Measurements from ENCODE around the gene GALNTL6.
"Not testable (repeated sequence)": the region's sequence is repeated elsewhere in the genome, so short reads cannot be mapped to it uniquely, and the experiment has no call there.

The GALNTL6 gene

DNA sequence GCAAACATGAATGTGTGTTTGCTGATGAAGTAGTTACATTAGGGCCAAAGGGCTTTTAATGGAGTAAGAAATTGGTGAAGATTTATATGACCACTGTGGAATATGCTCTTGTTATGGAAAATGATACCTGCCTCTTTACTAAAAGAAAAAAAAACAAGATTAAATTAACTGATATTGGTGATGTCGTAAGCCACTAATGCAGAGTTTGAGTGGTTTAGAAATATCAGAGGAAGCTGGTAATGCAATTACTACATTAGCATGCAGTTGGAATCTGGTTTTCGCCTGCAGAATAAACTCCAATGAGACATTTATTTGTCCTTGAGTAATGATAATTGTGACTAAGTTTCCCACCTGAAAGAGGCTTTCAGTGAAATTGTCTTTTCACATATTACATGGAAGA lies 597.9 kb downstream of the GALNTL6 start:
- DNase-seq, result no peak

- peak; percentile 42 for DNase-seq
Observed at GRCh38 chr4:172412851-172413580, 599.8 kb downstream of the GALNTL6 start.

- DNase-seq, result not testable (repeated sequence)
Observed at GRCh38 chr4:172428979-172429378, 615.8 kb downstream of the GALNTL6 start.

DNA sequence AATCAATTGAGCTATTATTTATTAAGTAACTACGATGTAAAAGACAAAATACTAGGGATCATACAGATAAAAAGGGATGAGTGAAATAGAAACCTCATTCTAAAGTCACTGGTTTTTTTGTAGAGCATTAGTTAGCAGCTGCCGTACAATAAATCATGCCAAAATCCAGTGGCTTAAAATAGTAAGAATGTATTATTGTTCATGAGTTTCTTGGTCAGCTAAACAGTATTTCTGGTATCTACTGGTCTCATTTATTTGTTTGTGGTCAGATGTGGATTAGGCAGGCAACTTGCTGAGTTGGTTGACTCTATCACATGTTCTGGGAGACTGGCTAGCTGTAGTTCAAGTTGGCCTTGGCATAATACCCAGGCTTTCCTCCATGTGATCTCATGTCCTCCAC lies 667.3 kb downstream of the GALNTL6 start:
- no peak for DNase-seq

DNA sequence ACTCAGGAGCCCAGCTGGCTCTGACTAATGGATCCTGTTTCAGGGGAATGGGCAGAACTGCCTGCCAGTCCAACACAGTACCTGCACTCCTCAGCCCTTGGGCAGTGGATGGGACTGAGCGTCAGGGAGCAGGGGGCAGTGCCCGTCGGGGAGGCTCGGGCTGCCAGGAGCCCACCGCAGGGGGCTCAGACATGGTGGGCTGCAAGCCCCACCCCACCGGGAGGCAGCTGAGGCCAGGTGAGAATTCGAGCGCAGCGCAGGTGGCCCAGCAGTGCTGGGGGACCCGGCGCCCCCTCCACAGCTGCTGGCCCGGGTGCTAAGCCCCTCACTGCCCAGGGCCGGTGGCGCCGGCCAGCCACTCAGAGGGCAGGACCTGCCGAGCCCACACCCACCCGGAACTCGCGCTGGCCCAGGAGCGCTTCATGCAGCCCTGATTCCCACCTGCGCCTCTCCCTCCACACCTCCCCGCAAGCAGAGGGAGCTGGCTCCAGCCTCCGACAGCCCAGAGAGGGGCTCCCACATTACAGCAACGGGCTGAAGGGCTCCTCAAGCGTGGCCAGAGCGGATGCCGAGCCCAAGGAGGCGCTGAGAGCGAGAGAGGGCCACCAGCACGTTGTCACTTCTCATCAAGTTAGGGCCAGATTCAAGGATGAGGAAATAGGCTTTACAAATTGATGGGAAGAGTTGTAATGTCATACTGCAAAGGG lies 668.8 kb downstream of the GALNTL6 start:
- no peak for DNase-seq

DNA sequence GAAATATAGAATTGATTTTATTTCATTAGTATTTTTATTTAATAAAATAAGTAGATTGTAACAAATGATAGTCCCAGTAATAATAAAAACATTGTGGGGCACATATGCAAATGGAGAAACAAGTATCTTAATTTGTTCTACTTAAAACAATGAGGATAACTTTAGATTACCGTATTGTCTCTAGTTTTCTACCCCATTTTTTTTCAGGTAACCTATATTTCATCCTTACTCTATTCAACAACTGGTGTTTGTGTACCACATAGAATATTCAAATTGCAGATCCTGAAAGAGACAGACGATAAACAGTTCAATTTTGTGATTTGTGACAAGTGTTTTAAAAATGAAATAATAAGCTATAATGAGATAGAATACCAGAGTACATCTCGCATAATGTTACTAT lies 671.8 kb downstream of the GALNTL6 start:
- no peak for DNase-seq

DNA sequence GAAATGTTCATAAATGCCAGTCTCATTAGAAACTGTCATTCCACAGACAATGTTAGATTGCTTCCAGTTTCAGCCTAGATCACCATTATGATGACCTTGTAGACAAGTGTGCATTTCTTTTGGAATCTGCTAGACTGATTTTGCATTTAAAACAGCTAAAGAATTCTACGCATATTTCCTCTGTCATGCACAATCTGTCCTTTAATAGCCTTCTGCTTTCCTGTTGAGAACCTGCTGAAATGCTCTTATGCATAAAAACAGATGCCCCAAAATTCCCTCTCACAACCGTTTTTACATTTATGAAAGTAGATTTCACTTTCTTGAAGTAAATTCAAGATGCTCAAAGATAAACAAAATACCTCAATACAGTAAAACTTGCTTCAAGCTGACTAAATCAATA lies 673.3 kb downstream of the GALNTL6 start:
- DNase-seq, result peak; percentile 0

DNA sequence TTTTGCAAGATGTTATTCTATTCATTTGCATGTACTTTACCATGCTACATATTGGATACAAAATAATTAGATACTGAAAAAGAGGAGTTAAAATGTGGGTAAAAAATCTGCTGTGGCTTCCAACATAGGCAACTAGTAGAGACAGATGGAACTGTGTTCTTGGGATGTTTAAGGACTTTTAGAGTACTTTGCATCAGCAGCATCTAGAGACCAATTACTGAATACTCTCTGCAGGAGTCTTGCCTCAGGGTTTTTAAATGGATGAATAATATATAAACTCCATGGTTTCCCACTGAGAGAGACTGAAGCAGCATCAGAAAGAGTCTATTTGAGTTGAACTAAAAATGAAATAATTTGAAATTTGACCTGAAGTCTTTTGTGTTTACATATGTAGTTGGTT lies 676.7 kb downstream of the GALNTL6 start:
- peak; percentile 47 for DNase-seq

- peak; percentile 0 for DNase-seq
Observed at GRCh38 chr4:172495769-172496168, 682.6 kb downstream of the GALNTL6 start.

DNA sequence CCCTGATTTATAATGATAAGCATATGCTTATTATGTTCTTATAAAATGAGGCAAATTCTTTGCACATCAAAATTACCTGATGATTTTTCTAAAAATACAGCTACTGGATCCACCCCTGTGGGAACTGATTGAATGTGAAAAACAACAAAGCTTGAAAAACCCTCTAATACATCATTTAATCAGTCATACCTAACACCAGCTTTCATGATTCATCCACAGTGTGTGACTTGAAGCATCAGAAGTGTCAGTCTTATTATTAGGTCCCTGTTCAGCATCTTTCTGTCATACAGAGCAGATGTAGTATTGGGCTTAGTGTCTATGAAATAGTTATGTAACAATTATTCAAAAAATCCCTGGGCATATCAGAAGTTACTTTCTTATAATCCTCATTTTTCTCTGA lies 684.1 kb downstream of the GALNTL6 start:
- peak; percentile 1 for DNase-seq

DNA sequence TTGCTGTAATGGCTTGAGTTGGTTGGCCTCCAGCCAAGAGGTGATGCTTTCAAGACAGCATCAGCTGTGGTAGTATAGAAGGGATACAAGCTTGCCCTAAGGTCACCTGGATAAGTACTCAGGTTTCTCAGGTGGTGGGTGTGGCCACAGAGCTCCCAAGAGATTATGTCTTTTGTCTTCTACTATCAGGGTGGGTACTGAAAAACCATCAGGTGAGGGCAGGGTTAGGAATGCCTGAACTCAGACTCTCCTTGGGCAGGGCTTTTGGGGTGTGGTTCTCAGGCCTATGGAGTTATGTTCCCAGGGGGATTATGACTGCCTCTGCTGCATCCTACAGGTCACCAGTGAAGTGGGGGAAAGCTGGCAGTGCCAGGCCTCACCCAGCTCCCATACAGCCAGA lies 700.8 kb downstream of the GALNTL6 start:
- peak; percentile 0 for DNase-seq

- no peak for DNase-seq
Observed at GRCh38 chr4:172514801-172515200, 701.6 kb downstream of the GALNTL6 start.

GRCh38 chr4:172515266-172515879 lies 702.2 kb downstream of the GALNTL6 start:
- peak; percentile 16 for DNase-seq

DNA sequence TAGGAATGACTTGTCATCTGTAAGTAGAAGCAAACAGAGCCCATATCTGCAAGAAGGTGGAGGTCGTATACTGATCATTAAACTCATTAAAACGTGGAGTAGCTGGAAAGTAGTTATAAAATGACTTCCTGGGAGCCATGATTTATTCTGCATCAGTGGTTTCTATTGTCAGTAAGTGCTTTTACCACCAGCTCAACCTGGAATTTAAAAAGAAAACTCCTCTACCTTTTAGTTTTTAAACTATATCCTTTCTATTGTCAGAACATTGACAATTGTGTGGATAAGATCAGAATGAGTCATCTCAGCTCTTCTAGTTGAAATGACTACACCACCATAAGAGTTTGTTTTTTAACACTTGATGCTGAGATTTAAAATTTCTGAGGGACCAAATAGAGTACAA lies 704.2 kb downstream of the GALNTL6 start:
- DNase-seq, result peak; percentile 8

GRCh38 chr4:172521248-172521647 lies 708.0 kb downstream of the GALNTL6 start:
- DNase-seq, result peak; percentile 0

DNA sequence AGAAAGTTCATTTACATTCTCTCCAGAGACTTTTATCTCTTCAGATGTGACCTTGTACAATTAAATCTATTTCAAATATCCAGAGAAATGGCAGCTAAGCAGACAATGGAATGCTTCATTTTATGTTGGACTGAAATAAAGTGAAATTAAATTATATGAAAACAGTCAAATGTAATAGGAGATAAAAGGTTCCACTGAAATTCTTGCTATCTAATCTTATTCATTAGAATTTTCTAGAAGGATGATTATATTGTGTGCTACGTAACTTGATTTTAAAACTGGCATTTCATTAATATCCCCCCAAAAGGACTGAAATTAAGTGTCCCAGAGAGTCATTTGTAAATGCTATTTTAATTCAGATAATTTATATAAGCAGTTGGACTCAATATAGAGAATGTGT lies 708.5 kb downstream of the GALNTL6 start:
- DNase-seq, result peak; percentile 0

DNA sequence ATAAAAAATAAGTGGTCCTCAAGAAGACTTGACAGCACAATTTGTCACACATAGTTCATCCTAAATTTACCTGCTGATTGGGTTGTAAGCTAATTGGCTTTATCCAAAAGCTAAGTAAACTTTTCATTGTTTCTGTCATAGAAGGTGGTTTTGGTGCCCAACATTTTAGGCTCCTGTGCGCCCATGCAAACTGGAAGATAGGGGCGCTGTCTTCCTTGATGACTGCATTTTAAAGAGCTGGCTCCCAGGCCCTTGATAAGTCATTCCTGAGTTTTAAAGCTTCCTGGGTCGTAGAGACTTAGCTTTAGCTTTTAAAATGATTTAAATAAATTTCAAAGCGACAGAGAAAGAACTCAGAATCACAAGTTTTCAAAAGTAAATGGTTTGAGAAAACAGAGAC lies 730.0 kb downstream of the GALNTL6 start:
- DNase-seq, result no peak

- no peak for DNase-seq
Observed at GRCh38 chr4:172546782-172547181, 733.6 kb downstream of the GALNTL6 start.

GRCh38 chr4:172547724-172548123 lies 734.5 kb downstream of the GALNTL6 start:
- peak; percentile 74 for DNase-seq

DNA sequence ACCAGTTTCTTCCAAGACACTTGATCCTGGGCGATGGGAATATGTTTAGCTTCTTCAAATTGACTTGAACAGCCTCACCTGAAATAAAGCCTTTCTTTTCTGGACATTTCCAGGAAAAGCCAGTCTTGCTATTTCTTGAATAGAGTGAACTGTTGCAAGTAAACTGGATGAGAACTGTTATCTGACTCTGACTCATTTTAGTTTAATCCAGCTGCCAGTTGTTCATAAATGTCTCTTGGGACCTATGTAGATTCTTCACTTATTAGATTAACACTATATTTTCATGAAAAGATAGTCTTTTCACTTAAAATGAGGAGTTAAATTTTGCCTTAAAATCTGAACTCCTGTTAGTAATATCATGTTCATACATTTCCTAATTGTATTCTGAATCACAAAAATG lies 740.0 kb downstream of the GALNTL6 start:
- DNase-seq, result no peak

DNA sequence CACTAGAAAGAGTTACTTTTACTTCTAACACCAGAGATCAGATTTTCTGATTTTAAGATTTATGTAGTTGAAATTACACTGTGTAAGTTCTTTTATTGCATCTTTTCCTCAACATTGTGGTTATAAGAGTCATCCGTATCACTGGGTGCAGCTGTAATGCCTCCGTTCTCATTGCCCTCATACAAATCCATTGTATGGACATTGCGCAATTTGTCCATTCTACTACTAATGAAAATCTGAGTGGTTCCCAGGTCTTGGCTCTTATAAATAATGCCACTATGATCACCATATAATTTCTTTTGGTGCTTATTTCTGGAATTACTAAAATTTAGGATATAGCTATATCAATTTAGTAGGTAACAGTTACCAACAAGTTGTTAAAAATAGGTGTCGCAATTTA lies 741.4 kb downstream of the GALNTL6 start:
- DNase-seq, result no peak

GRCh38 chr4:172555725-172556124 lies 742.5 kb downstream of the GALNTL6 start:
- DNase-seq, result no peak

DNA sequence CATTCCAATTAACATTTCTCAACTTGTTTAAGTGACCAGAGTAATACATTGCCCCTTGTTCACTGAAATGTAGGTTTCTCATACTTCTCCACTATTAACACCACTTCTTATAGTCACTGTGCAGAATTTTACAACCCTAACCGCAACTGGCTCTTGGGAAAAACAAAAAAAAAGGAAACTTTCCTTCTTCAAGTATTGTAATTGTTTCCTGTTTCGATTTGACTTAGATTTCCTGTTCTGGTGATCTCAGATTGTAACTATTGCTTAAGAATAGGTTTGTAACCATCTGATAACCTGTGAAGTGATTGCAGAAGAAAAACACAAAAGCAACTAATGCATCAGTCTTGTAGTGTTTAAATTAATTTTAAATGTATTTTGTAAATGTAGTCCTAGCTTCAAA lies 760.7 kb downstream of the GALNTL6 start:
- no peak for DNase-seq

DNA sequence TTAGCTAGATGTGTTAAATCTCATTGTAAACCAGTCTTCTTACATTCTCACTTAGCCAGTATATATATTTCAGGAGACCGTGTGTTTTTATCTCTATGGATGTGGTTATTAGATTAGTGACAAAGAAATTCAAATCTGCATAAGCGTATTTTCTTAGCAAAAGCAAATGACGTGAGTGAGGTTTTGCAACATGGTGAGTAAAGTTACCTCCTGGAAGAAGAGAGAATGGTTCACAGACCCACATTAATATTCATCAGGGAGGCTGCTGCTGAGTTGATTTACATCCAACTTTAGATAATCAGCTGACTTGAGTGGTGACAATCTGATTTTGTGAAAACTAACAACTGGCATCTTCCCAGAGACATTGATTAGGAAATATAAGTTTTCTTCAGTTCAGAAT lies 765.5 kb downstream of the GALNTL6 start:
- DNase-seq, result no peak
